HepG2 (cell line): ENCODE measurements around the gene MED23. TPM values are rescaled to one million over a fixed set of nuclear protein-coding genes. Genes with fewer than 3 reads are reported as not detected.

Experiments
- AHDC1 ChIP-seq: sonication (generic); formaldehyde crosslinking; IDR thresholded peaks from 2 replicates; pipeline ENCODE4 v1.5.1; 2020; ENCODE audit warnings: mild to moderate bottlenecking, missing genetic modification reagents, borderline replicate concordance
- HNF1B ChIP-seq: sonication (generic); formaldehyde crosslinking; IDR thresholded peaks from 2 replicates; pipeline ENCODE4 v1.5.1; 2020; ENCODE audit warnings: mild to moderate bottlenecking, moderate library complexity, missing genetic modification reagents
- MIER3 ChIP-seq: IDR thresholded peaks from 2 replicates; pipeline ENCODE4 v1.6.1; 2016; ENCODE audit warnings: missing compliant biosample characterization, borderline replicate concordance
- NFRKB ChIP-seq: fragments of 450-650 bp; IDR thresholded peaks from 2 replicates; pipeline ENCODE4 v1.6.1; 2017
- RFX1 ChIP-seq: fragments of 450-650 bp; IDR thresholded peaks from 2 replicates; pipeline ENCODE4 v1.6.1; 2017
- SOX6 ChIP-seq, 2 experiments: fragments of 450-650 bp in 1 of 2; sonication (generic) in 1 of 2; formaldehyde crosslinking in 1 of 2; IDR thresholded peaks; 2 replicates each; pipeline versions ENCODE4 v1.4.0 to v1.6.1; 2017 to 2020; ENCODE audit warnings: antibody characterized with exemption in 1 of 2, mild to moderate bottlenecking in 1 of 2, missing genetic modification reagents in 1 of 2
- TGIF2 ChIP-seq: IDR thresholded peaks from 2 replicates; pipeline ENCODE4 v1.6.1; 2016; ENCODE audit warnings: control low read depth, missing compliant biosample characterization
- ZBTB7A ChIP-seq: sonication (generic); formaldehyde crosslinking; IDR thresholded peaks from 2 replicates; pipeline ENCODE4 v1.8.0; 2022; ENCODE audit warnings: mild to moderate bottlenecking, missing genetic modification reagents
- ZNF276 ChIP-seq: sonication (generic); formaldehyde crosslinking; IDR thresholded peaks from 2 replicates; pipeline ENCODE4 v1.4.0; 2020; ENCODE audit warnings: mild to moderate bottlenecking, low read depth, missing genetic modification reagents
- ZNF318 ChIP-seq: sonication (generic); formaldehyde crosslinking; IDR thresholded peaks from 2 replicates; pipeline ENCODE4 v1.4.0; 2020; ENCODE audit warnings: mild to moderate bottlenecking, missing genetic modification reagents
- polyA plus RNA-seq, 8 experiments: library from polyadenylated mRNA; depleted of rRNA in 3 of 8; stranded (reverse) in 7 of 8; unstranded in 1 of 8; fragments of >200 nt; fragmentation: Illumina TruSeq in 4 of 8; extraction: Trizol in 4 of 8; gene quantifications; 2 replicates each; pipeline versions ENCODE4 v1.2.1 to v1.2.3, GENCODE V29; 2011 to 2016; ENCODE audit warnings: low read depth in 4 of 8, missing spikeins in 1 of 8, mixed read lengths in 1 of 8; ENCODE audit not compliant: insufficient read depth in 1 of 8
- total RNA-seq, 5 experiments: library from RNA; depleted of rRNA; stranded (reverse); fragments of >200 nt; fragmentation: Illumina TruSeq; extraction: Trizol; gene quantifications; 2 replicates each; pipeline ENCODE4 v1.2.3, GENCODE V29; 2016; ENCODE audit warnings: low read depth in 1 of 5

The MED23 gene
- total and polyA plus RNA-seq, 2 of the 13 experiments (the other 11 are each of a cell fraction or from before 2014, with no cell fraction given), result 34.9 to 50.5 TPM

- TF ChIP-seq ZBTB7A (CRISPR knock-in tag), result no peak
- no peak for TF ChIP-seq SOX6 (IDR thresholded peaks at IDR 0.05)
- peak; percentile 95 for TF ChIP-seq SOX6 (CRISPR knock-in tag; IDR thresholded peaks at IDR 0.05)
- no peak for TF ChIP-seq RFX1
- peak; percentile 100 for TF ChIP-seq HNF1B (CRISPR knock-in tag)
- TF ChIP-seq MIER3 (CRISPR knock-in tag), result peak; percentile 100
- TF ChIP-seq AHDC1 (CRISPR knock-in tag), result peak; percentile 89; the same call in 1 of the 2 replicates
- peak; percentile 96 for TF ChIP-seq ZNF318
- TF ChIP-seq TGIF2 (CRISPR knock-in tag), result peak; percentile 85; the same call in 1 of the 2 replicates
- peak; percentile 99 for TF ChIP-seq ZNF276 (CRISPR knock-in tag)
- TF ChIP-seq NFRKB, result no peak
Observed at GRCh38 chr6:131627724-131628682, at the start of gene MED23 (continued).
